ENCODE measurements around the gene SPPL2B. TPM values are rescaled to one million over a fixed set of nuclear protein-coding genes. Genes with fewer than 3 reads are reported as not detected.

SPPL2B gene
- polyA plus RNA-seq, 1 of the 3 experiments (the other 2 are of a cell fraction) = 58.1 TPM

DNA sequence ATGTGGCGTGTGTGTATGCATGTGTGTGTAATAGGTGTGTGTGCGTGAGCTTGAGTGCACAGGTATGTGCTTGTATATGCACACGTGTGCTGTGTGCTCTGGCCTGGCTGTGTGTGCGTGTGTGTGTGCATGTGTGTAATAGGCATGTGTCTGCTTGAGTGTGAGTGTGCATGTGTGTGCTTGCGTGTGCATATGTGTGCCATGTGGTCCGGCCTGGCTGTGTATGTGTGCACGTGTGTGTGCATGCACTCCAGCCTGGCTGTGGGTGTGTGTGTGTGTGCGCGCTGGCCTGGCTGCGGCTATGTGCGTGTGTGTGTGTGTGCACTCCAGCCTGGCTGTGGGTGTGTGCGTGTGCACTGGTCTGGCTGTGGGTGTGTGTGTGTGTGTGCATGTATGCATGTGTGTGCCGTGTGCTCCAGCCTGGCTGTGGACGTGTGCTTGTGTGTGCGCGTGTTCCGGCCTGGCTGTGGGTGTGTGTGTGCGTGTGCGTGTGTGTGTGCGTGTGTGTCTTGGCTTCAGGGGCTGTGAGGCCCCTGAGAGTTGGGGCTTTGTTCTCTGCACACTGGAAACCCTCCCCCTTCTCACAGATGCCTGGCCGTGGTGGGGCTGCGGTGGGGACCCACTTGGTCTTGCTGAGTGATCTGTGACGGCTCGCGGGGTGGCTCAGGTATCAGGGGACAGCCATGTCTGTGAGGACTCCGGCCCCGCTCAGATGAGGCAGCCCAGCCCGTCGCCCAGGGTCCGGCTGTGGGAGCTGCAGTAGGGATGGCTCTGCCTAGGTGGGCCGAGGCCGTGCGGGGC lies 8.2 kb downstream of the SPPL2B start:
- POLR2A ChIA-PET = no interaction called here
- DNase-seq = no peak
- H4K20me1 ChIP-seq (ENCODE audit: insufficient read depth) = peaks cover 19% of the 10 kb centered on the region

GRCh38 chr19:2337329-2337707 lies 8.8 kb downstream of the SPPL2B start:
- Histone ChIP-seq H3K4me1 (ENCODE audit: control insufficient read depth in 1 of 2, insufficient read depth in 2 of 2, low read depth in 1 of 2, low read length in 1 of 2) (peaks cover 0 to under 1% of the 10 kb centered on the region in 2 experiments; a peak in 1 of 4 replicates), H3K9ac (no peak overlapping the region), H3K4me2 (no peak overlapping the region), H4K20me1 (ENCODE audit: insufficient read depth) (peaks cover 14% of the 10 kb centered on the region), H2AFZ (ENCODE audit: low read depth) (no peak overlapping the region), H3K27me3 (ENCODE audit: insufficient read depth) (no peaks in the 10 kb centered on the region), H3K27ac (ENCODE audit: low read depth in 2 of 2, low read length in 1 of 2) (no peak overlapping the region), H3K36me3 (replicated peaks in 1 of 2; ENCODE audit: control insufficient read depth in 1 of 2, insufficient read depth in 2 of 2, low read length in 1 of 2) (peaks cover 0 to 12% of the 10 kb centered on the region in 2 experiments), H3K79me2 (ENCODE audit: insufficient read depth) (peaks cover 36% of the 10 kb centered on the region), H3K9me3 (no peaks in the 10 kb centered on the region), H3K9me2 (no peaks in the 10 kb centered on the region), H3F3A (replicated peaks; ENCODE audit: insufficient read depth) (peaks cover 18% of the 10 kb centered on the region), H3K4me3 (ENCODE audit: low read depth in 2 of 2, low read length in 1 of 2) (no peak overlapping the region)
- WGBS (ENCODE audit: low lambda C conversion rate) = 95% methylated on average over 15 of the region's 19 CpGs
- CTCF ChIA-PET = interaction anchor here (2.4 kb wide), 1 partner anchor 21 kb away, joined by 12 read pairs; no protein-coding TSS in a partner anchor
- TF ChIP-seq YY1 (IDR thresholded peaks at IDR 0.05; ENCODE audit: low read depth) = no peak
- no peak for TF ChIP-seq TEAD4 (IDR thresholded peaks at IDR 0.05; ENCODE audit: borderline replicate concordance, insufficient read depth)
- TF ChIP-seq ELF1 (IDR thresholded peaks at IDR 0.05) = no peak
- no peak for TF ChIP-seq RCOR1 (IDR thresholded peaks at IDR 0.05; ENCODE audit: low read length)
- no peak for TF ChIP-seq NFIC (IDR thresholded peaks at IDR 0.05; ENCODE audit: borderline replicate concordance)
- TF ChIP-seq FOXJ3 (CRISPR knock-in tag; IDR thresholded peaks at IDR 0.05) = no peak
- no peak for TF ChIP-seq EZH2phosphoT487 (IDR thresholded peaks at IDR 0.05; ENCODE audit: borderline replicate concordance, low read depth)
- no peak for TF ChIP-seq CHD2 (IDR thresholded peaks at IDR 0.05; ENCODE audit: low read length, partially characterized antibody)
- no peak for TF ChIP-seq TCF12 (IDR thresholded peaks at IDR 0.05)
- TF ChIP-seq MXI1 (IDR thresholded peaks at IDR 0.05; ENCODE audit: low read depth, low read length) = no peak
- no peak for TF ChIP-seq EP300 (IDR thresholded peaks at IDR 0.05; ENCODE audit: borderline replicate concordance in 1 of 2, low read depth in 1 of 2, low read length in 1 of 2)
- no peak for TF ChIP-seq RXRA (IDR thresholded peaks at IDR 0.05; ENCODE audit: borderline replicate concordance, low read depth)
- no peak for TF ChIP-seq PBX3 (IDR thresholded peaks at IDR 0.05)
- TF ChIP-seq RAD21 (IDR thresholded peaks at IDR 0.05; ENCODE audit: low read length) = no peak
- POLR2A ChIA-PET = no interaction called here
- DNase-seq = peak; percentile 69

More for the DNA sequence above, 8.2 kb downstream of the SPPL2B start:
- WGBS (ENCODE audit: low lambda C conversion rate) = 97% methylated on average over 23 of the region's 33 CpGs
- Histone ChIP-seq H3K27ac (ENCODE audit: low read depth in 2 of 2, low read length in 1 of 2) (no peak overlapping the region), H3K27me3 (ENCODE audit: insufficient read depth) (no peaks in the 10 kb centered on the region), H3K4me1 (ENCODE audit: control insufficient read depth in 1 of 2, insufficient read depth in 2 of 2, low read depth in 1 of 2, low read length in 1 of 2) (peaks cover 0 to 2% of the 10 kb centered on the region in 2 experiments; a peak in 1 of 4 replicates), H3F3A (replicated peaks; ENCODE audit: insufficient read depth) (peaks cover 18% of the 10 kb centered on the region), H3K36me3 (replicated peaks in 1 of 2; ENCODE audit: control insufficient read depth in 1 of 2, insufficient read depth in 2 of 2, low read length in 1 of 2) (peaks cover 0 to 12% of the 10 kb centered on the region in 2 experiments), H3K9me2 (no peaks in the 10 kb centered on the region), H3K4me3 (ENCODE audit: low read depth in 2 of 2, low read length in 1 of 2) (no peak overlapping the region), H2AFZ (ENCODE audit: low read depth) (no peak overlapping the region), H3K4me2 (no peak overlapping the region), H3K9ac (no peak overlapping the region), H3K79me2 (ENCODE audit: insufficient read depth) (peaks cover 41% of the 10 kb centered on the region), H3K9me3 (no peaks in the 10 kb centered on the region)
- TF ChIP-seq SMC3 (IDR thresholded peaks at IDR 0.05; ENCODE audit: low read depth, low read length) = no peak
- TF ChIP-seq, protein P1, sequence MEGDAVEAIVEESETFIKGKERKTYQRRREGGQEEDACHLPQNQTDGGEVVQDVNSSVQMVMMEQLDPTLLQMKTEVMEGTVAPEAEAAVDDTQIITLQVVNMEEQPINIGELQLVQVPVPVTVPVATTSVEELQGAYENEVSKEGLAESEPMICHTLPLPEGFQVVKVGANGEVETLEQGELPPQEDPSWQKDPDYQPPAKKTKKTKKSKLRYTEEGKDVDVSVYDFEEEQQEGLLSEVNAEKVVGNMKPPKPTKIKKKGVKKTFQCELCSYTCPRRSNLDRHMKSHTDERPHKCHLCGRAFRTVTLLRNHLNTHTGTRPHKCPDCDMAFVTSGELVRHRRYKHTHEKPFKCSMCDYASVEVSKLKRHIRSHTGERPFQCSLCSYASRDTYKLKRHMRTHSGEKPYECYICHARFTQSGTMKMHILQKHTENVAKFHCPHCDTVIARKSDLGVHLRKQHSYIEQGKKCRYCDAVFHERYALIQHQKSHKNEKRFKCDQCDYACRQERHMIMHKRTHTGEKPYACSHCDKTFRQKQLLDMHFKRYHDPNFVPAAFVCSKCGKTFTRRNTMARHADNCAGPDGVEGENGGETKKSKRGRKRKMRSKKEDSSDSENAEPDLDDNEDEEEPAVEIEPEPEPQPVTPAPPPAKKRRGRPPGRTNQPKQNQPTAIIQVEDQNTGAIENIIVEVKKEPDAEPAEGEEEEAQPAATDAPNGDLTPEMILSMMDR (IDR thresholded peaks at IDR 0.05) = no peak
- CTCF ChIA-PET = interaction anchor here (2.4 kb wide), 1 partner anchor 20 kb away, joined by 12 read pairs; no protein-coding TSS in a partner anchor
